GM18867 (cell line): ENCODE data around the gene UST.
A peak's percentile ranks its signal among the peaks of the same experiment; 100 is the strongest.
"Not testable (repeated sequence)": the region's sequence is repeated elsewhere in the genome, so short reads cannot be mapped to it uniquely, and the experiment has no call there.

Experiments
- ATAC-seq: cut with Tn5 transposase; IDR thresholded peaks from one replicate; pipeline ENCODE4 v1.9.1; 2021; ENCODE audit warnings: mild to moderate bottlenecking, moderate library complexity; ENCODE audit not compliant: unreplicated experiment

UST gene

DNA sequence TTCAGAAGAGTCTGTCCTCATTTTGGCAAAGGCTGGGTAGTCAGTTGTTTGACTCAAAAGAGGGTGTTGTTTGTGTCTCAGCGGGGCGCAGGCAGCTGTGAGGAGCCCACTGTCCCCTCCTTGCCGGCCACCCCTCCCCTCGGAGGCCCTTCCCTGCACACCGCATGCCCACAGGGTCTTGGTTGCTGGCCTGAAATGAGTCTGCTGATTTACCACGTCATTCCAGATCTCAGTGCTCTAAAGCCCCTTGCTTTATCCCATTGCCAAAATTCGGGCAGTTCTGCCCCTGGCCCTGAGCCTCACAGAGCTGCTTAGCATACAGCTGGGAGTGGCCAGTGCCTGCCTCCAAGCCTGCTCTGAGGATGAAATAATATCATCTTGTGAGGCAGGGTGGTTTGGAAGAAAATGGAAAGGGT, 220.7 kb downstream of the UST start:
- ATAC-seq = no peak

DNA sequence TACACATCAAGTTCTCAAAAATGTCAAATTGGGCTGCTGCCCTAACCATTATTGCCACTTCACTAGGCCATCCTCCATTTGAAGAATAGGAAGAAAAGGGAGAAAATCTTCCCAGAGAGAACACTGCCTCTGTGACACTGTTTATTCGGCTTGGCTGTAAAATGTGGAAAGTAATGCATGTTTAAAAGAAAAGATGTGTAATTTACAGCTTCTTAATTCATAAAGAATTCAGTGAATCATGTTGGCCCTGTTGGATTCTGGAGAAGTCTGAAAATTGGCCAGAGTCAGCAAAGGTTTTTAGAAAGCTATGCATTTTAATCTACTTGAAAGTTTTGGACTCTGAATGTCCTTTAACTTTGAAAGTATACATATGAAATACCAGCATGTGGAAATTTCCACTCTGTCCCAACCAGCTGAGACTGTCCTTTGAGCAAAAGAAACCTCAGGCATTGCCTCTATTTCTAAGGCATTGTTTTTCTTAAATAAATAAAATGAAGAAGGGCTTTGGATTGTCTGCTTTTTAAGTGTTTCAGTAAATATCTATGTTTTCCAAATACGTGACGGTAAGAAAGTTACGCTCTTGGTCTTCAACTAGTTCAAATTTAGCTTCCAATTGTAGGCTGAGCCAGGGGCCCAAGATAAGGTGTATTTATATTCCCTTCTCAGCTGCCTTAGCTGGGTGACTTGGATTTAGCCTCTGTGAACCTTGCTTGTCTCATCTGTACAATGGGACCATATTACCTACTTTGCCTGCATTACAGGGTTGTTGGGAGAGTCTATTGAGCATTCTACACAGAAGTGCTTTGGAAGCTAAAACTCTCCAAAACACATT, 222.2 kb downstream of the UST start:
- no peak for ATAC-seq

DNA sequence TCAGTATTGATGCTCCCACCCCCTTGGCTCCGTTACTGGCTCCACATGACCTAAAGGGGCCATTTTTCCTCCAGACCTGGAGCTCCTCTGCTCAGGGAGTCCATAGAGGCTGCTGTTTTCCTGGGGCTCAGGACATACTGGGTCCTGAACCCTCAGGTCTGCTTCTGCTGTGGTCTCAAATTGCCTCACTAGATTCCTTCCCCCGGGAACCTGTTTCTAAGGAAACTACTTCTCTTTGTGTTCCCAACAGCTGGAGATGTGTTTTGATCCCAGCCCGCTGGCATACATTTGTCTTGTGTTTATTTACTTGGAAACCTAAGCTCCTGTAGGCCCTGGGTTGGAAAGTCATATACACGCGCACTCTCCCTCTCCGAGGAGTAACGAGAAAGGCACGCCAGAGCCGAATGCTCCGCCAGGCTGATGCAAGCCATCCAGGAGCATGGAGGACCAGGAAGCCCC, 222.8 kb downstream of the UST start:
- no peak for ATAC-seq

DNA sequence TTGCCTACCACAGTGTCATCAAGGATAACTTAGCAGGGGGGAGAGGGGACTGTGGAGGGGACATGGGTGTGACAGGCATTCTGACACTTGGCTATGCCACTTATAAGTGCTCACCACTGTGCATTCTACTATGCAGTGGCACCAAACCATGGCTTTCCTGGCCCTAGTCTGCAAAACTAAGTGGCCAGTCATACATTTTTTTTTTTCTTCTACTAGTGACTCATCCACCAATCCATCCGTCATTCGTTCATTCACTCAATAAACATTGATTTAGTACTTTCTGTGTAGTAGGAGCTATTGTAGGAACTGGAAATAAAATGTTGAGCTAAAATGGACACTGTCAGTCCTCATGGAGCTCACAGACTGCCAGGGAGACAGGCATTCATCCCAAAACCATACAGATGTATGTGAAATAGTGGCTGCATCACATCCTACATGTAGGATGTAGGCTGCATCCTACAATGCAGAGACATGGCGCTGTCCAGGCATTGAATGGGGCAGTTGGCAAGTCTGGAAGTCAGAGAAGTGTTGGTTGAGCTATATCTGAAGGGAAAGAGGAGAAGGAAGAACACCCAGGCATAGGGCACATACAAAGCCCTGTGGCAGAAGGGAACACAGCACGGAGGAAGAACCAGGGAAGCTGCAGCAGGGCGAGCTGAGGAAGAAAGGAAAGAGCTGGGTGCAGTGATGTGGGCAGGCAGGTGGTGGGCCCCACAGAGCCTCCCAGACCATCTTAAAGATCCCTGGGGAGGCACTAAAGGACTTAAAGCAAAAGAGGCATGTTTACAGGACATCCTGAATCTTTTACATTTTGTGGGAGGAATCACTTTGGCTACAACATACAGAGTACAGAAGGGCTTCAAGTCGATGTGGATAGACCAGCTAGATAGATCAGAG, 224.4 kb downstream of the UST start:
- ATAC-seq = no peak

DNA sequence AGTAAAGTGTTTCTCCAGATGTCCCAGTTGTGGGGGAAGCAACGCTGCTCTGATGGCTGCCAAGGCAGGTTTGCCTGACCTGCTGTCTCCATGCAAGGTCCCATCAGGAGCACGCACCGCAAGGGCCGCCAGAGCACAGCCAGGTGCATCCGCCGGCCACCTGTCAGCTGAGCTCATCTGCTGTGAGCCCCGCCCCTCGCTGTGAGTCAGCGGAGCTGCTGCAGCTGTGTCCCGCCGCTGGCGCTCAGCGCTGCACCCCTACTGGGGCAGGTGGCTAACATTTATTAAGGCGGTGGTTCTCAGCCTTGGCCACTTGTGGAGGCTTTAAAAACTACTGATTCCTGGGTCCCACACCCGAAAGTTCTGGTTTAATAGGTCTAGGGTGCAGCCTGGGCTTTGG, 225.7 kb downstream of the UST start:
- peak; percentile 92 for ATAC-seq

DNA sequence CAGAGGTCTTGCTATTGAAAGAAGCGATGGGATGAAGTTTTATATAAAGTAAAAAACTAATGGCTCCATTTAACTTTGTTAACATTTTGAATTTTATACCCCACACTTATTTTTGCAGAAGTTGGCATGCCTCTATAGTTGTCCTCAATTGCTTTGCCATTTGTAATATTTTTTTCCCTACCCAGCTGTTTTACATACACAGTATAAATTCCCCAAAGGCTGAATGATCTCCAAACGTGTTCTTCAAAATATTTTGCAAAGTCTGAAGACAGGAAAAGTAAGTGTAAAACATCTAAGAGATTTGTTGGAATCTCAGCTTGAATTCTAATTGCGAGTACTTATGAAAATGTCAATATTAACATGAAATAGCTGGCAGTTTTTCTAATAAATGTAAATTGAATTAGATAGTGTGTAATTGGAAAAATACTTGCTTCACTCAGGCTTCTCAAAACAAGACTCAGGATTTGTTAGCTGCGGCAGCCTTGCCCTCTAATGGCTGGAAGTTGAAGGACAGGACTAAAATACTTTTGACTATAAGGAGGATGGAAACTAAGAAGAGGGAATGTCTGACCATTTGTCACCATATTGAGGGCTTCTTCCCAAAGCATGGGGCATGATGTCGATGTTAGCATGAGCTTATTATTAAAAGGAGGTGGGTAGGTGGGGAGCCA, 226.8 kb downstream of the UST start:
- no peak for ATAC-seq

DNA sequence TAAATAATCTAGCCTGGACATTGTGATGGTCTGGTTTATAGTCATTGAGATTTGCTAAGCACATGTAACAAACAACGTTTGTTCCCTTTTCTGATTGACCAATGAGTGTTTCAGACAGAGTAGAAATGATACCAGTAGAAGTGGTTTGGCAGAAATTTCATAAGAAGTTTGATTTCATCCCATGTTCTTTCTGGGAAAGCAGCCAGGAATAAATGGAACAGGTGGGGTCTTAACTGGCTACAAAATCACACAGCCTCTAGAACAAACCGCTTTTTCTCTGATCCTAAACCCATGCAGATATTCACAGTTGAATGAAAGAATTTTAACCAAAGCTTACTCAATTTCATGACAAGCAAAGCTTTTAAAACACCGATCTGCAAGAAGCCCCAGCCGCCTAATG, 227.5 kb downstream of the UST start:
- ATAC-seq = no peak

DNA sequence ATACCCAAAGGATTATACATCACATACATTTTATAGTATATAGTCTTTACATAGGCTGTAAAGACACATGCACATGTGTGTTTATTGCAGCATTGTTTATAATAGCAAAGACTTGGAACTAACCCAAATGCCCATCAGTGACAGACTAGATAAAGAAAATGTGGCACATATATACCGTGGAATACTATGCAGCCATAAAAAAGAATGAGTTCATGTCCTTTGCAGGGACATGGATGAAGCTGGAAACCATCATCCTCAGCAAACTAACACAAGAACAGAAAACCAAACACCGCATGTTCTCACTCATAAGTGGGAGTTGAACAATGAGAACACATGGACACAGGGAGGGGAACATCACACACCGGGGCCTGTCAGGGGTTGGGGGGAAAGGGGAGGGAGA, 231.5 kb downstream of the UST start:
- ATAC-seq = not testable (repeated sequence)

DNA sequence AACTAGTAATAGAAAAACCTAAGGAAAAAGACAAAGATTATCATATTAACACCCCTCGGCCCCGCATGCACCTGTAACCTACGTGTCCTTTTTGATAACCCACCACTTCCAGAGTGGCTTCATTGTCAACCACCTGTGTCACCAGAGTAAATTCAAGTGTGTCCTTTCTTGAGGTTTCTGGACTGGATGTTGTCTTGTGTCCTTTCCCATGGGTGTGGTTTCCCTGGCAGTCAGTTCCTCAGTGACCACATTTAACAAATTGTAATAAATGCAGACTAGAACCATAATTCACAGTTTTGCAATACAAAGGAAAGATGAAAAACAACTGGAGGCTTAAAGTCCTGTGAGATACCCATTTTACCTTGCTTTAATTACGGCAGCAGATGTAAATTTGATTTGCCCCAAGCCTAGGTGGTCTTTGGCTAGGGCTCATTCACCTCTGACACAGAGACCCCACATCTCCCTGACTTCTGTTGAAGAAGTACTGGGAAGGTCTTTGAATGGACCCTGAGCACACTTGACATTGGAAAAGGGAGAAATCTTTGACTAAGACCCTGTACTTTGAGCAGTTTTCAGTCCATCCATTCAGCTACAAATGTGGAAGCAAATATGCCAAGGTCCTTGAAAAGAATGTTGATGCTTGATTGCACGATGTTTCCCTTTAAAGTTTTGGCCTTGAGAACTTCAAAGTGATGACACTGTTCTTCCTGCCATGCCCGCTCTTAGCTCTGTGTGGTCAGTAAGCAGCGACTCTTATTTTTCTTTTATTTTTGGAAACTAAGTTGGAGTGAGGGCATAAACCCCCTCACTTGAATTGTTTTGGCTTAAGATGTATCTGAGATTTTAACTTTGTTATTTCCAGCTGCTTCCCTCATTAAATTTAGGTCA, 232.4 kb downstream of the UST start:
- no peak for ATAC-seq

DNA sequence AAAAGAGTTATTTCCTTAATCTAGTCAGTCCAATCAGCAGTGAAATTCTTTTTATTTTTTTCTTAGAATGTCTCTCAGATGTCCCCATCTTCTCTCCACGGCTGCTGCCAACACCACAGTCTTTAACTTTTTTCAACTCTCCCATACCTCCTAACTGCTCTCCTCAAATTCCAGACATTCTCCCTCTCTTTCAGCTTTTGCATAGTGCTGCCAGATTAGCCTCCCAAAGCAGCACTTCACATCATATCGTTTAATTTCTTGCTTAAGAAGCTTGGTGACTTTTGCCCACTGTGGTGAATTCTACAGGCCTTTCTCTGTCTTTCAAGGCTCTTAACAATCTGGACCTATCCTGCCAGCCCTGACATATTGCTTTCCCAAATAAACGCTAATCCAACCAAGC, 233.4 kb downstream of the UST start:
- ATAC-seq = no peak

DNA sequence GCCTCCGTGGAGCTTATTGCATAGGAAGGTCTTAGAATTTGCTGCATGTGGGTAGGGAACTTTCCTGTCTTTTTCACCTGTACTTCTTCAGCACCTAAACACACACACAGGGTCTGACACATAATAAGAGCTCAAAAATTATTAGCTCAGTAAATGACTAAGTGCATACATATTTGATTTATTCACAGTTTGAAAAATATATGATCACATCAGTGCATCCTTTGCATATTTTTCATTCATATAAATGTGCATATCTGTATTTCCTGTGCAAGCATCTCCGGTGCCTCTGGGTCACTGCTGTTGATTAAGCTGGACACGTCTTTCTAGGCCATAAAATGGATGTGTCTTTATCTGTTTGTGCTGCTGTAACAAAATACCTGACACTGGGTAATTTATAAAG, 234.7 kb downstream of the UST start:
- ATAC-seq = no peak

DNA sequence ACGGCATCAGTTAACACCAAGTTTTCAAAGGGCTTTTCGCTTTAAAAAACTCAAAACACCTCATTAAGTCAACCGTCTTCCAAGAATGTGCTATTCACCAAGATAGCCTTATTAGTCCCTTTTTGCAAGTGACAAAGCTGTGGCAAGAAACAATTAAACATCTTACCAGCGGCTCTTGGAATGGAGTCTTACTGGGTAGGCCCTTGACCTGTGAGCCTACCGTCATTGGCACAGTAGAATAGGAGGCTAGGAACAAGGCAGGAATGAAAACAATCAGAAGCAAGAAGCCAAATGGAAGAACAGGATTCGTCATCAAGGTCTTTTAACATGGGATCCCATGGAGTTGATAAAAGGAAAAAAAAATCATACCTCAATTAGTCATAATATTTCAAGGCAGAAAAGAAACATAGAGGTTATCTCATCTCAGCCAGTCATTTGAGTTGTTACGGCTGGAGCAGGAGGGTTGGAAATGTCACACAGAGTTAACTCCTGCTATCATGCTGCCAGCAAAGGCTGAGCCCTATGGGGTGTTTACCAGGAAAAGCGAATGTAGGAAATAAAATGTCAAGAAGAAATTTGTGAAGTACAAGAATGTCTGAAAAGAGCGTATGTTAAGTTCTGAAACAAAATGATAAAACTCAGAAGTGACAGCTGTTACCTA, 236.4 kb downstream of the UST start:
- no peak for ATAC-seq

DNA sequence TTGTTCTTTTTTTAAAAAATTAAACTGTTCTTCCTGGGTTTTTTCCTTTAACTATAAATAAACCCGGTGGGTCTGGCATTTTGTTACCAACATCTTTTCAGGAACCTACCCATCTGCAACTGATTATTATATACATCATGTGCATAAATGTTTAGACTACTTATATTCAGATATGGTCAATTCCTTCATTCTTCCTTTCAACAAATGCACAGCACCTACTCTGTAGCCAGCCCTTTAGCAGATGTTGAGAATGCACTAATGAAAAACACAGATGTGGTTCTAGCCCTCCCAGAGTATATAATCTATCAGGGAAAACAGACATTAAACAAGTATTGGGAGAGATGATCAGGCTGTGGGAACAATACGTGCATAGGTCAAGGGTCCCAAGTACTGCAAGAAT, 237.1 kb downstream of the UST start:
- no peak for ATAC-seq

DNA sequence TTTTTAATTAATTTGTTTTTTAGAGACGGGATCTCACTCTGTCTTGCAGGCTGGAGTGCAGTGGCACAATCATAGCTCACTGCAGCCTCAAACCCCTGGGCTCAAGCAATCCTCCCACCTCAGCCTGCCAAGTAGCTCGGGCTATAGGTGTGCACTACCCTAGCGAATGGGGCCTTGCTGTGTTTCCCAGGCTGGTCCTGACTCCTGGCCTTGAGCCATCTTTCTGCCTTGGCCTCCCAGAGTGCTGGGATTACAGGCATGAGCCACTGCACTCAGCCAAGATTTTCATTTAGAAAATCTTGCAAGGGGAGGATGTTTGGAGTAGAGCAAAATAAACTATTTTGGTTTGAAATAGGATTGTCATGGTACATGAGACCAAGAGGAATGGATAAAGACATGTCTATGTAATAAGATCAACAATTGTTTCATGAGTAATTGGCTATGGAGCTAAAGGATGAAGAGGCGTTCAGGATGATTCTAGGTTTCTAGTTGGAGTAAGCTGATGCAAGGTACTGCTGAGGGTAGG, 237.8 kb downstream of the UST start:
- ATAC-seq = no peak

DNA sequence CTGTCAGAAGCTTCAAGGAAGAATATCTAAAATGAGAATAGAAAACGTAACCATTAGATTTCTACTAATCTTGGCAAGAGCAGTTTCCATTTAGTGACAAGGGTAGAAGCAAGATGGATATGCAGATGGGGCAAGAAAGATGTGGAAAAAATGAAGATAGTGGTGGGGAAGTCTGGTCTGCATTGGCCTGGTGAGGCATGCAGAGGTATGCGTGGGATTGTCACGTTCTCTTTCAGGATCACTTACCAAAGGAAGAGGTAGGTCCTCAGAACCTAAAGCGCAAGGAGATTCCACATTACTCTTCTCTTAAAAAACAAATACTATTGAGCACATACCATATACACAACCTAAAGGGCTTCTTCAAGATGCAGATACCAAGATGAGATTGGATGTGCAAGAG, 238.7 kb downstream of the UST start:
- no peak for ATAC-seq

DNA sequence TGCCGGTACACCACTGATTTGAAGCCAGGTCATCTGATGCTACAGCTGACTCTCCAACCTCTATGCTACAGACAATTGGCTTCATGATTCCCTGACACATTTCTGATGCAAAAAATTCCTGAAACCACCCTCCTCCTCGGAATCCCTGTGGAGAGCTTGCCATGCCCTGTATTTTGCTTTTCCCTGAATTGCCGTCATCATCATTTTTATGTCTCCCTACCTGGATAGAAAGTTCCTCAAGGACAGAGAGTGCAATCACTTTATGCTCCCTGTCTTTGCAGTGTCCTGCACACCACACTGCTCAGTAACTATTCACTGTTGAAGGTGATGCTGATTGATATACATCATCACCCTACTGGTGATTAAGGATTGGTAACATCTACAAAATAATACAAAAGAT, 239.8 kb downstream of the UST start:
- ATAC-seq = no peak

DNA sequence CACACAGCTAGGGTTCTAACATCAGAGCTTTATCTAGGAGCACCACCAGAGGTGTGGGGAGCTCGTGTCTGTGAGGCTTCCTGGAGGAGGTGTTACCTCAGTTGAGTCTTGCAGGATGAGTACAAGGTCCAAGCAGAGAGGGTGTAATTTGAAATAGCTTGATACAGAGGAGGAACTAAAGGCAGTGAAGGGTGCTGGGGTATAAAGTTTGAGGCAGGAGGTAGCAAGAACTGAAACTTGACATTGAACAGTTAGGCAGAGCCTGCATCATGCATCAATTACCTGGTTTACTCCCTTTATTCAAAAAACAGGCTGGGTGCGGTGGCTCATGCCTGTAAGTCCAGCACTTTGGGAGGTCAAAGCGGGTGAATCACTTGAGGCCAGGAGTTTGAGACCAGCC, 241.2 kb downstream of the UST start:
- ATAC-seq = no peak

DNA sequence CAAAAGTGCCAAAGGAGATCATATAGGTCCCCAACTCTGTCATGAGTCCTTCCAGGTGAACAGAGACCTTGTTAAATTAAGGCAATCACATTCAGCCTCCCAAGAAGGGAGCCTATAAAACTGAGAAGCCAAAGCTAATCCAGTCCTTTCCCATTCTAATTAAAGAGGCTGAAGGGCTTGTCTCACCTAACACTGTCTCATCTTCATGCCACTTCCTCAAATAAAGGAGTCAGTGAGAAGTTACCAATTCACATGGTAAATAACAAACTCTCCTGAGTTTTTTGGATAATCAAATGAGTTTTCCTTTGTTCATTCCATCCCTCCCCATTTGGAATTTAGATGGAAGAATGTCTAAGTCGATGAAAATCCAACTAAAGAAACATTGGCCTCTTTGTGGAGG, 242.8 kb downstream of the UST start:
- no peak for ATAC-seq

DNA sequence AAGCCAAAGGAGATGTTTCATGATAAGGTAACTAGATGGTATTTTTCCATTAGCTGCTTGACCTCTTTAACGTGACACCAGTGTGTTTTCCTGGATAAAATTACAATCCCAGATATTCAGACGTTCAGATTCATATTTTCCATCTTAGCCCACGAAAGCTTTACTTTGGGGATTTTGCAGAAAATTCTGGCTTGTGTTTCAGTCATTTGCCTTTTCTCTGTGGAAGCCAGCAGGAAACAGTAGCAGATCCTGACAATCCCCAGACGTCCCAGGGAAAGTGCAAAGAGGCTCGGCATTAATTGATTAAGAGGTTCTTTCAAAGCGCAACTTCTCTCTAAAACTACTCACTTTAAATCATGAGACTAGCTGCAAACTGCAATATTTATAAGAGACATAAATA, 243.6 kb downstream of the UST start:
- no peak for ATAC-seq

DNA sequence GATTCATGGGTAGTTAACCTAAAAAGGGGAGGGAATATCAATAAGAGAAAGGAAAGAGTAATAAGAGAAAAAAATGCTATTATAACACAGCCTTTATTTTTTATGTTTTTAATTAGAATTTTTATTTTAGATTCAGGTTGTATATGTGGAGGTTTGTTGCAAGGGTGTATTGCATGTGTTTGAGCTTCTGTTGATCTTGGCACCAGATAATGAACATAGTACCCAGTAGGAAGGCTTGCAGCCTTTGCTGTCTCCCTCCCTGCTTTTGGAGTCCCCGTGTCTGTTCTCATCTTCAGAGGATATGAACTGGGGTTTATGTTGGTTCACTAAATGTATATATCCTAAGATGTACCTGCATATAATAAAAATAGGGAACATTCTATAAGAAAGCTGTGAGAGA, 250.0 kb downstream of the UST start:
- ATAC-seq = no peak
